OCI-LY1 (cell line): ENCODE measurements around the gene FTL.

Experiments used
- H2AFZ ChIP-seq: fragments of 200-600 bp; sonication (generic), shearing (Covaris generic); 2 replicates; pipeline ENCODE4 v1.6.0; 2014; ENCODE audit warnings: antibody characterized with exemption, mild to moderate bottlenecking, low read length
- H3F3A ChIP-seq: fragments of 200-600 bp; sonication (generic), shearing (Covaris generic); 2 replicates; pipeline ENCODE4 v1.6.0; 2014; ENCODE audit warnings: mild to moderate bottlenecking, antibody characterized with exemption, low read length, moderate library complexity; ENCODE audit not compliant: insufficient read depth
- H3K27ac ChIP-seq: fragments of 200-600 bp; sonication (generic); 2 replicates; pipeline ENCODE4 v1.5.1; 2014; ENCODE audit warnings: low read length, mixed run types, mild to moderate bottlenecking, low read depth; ENCODE audit not compliant: poor library complexity, severe bottlenecking
- H3K27me3 ChIP-seq: fragments of 200-600 bp; sonication (generic); 2 replicates; pipeline ENCODE4 v1.6.0; 2014; ENCODE audit warnings: antibody characterized with exemption, mild to moderate bottlenecking, low read length, moderate library complexity; ENCODE audit not compliant: insufficient read depth
- H3K36me3 ChIP-seq: fragments of 200-600 bp; sonication (generic); 2 replicates; pipeline ENCODE4 v1.6.1; 2014; ENCODE audit warnings: mild to moderate bottlenecking, antibody characterized with exemption, low read length, moderate library complexity, mixed read lengths; ENCODE audit not compliant: insufficient read depth
- H3K4me1 ChIP-seq: fragments of 200-600 bp; sonication (generic); 2 replicates; pipeline ENCODE4 v1.5.1; 2014; ENCODE audit warnings: mild to moderate bottlenecking, low read length, moderate library complexity; ENCODE audit not compliant: insufficient read depth, severe bottlenecking
- H3K4me2 ChIP-seq: fragments of 200-600 bp; sonication (generic), shearing (Covaris generic); 2 replicates; pipeline ENCODE4 v1.6.1; 2014; ENCODE audit warnings: low read length
- H3K4me3 ChIP-seq: fragments of 200-600 bp; sonication (generic); 2 replicates; pipeline ENCODE4 v1.5.1; 2014; ENCODE audit warnings: low read length, low read depth, mild to moderate bottlenecking, mixed read lengths; ENCODE audit not compliant: poor library complexity, severe bottlenecking
- H3K79me2 ChIP-seq: fragments of 200-600 bp; shearing (Covaris generic); 2 replicates; pipeline ENCODE4 v1.6.1; 2016; ENCODE audit warnings: mixed run types, low read length, mixed read lengths; ENCODE audit not compliant: insufficient read depth
- H3K9ac ChIP-seq: fragments of 200-600 bp; sonication (generic), shearing (Covaris generic); 2 replicates; pipeline ENCODE4 v1.6.1; 2014; ENCODE audit warnings: mild to moderate bottlenecking, low read length, mixed read lengths
- H3K9me2 ChIP-seq: fragments of 200-600 bp; sonication (generic), shearing (Covaris generic); 2 replicates; pipeline ENCODE4 v1.6.1; 2014; ENCODE audit warnings: low read depth, mild to moderate bottlenecking, low read length, mixed read lengths
- H3K9me3 ChIP-seq: fragments of 200-600 bp; shearing (Covaris generic); 2 replicates; pipeline ENCODE4 v1.6.1; 2014; ENCODE audit warnings: low read length, mixed read lengths
- H4K20me1 ChIP-seq: fragments of 200-600 bp; sonication (generic), shearing (Covaris generic); 2 replicates; pipeline ENCODE4 v1.6.0; 2016; ENCODE audit warnings: mild to moderate bottlenecking, low read length; ENCODE audit not compliant: insufficient read depth
- CTCF ChIP-seq: fragments of 200-600 bp; sonication (generic), shearing (Covaris generic); IDR thresholded peaks from 2 replicates; pipeline ENCODE4 v1.5.1; 2017; ENCODE audit warnings: mild to moderate bottlenecking, antibody characterized with exemption, low read length, moderate library complexity, mixed read lengths
- EZH2 ChIP-seq: fragments of 200-600 bp; sonication (generic), shearing (Covaris generic); IDR thresholded peaks from 2 replicates; pipeline ENCODE4 v1.8.0; 2017; ENCODE audit warnings: borderline replicate concordance, mixed run types, mild to moderate bottlenecking, antibody characterized with exemption, low read length, moderate library complexity, mixed read lengths

The FTL gene

GRCh38 chr19:48968813-48969218 is 3.7 kb downstream of the FTL start:
- H3K9me3 ChIP-seq: no peaks in the 10 kb centered on the region
- H4K20me1 ChIP-seq: no peaks in the 10 kb centered on the region
- no peak overlapping the region for H3K4me2 ChIP-seq
- H3F3A ChIP-seq: peaks cover 5% of the 10 kb centered on the region; the same call in 1 of the 2 replicates
- H3K27me3 ChIP-seq: no peaks in the 10 kb centered on the region
- H3K4me1 ChIP-seq: peaks cover 36% of the 10 kb centered on the region
- no peak overlapping the region for H3K4me3 ChIP-seq
- no peak overlapping the region for H3K27ac ChIP-seq
- H3K36me3 ChIP-seq: peaks cover 47% of the 10 kb centered on the region
- no peak overlapping the region for H3K9ac ChIP-seq
- H2AFZ ChIP-seq: no peak overlapping the region
- TF ChIP-seq CTCF: no peak
- no peak for TF ChIP-seq EZH2
- H3K9me2 ChIP-seq: no peaks in the 10 kb centered on the region
- H3K79me2 ChIP-seq: 0 out of 2 replicates have a peak, but pooled peaks cover 4% of the 10 kb centered on the region

- Histone ChIP-seq H3K9me3 (no peaks in the 10 kb centered on the region), H2AFZ (no peak overlapping the region), H3K4me2 (no peak overlapping the region), H3K27me3 (no peaks in the 10 kb centered on the region), H4K20me1 (no peaks in the 10 kb centered on the region), H3K27ac (peak overlapping the region; percentile 21), H3K9me2 (no peaks in the 10 kb centered on the region), H3K79me2 (0 out of 2 replicates have a peak, but pooled peaks cover 4% of the 10 kb centered on the region), H3K9ac (no peak overlapping the region), H3K36me3 (peaks cover 54% of the 10 kb centered on the region), H3K4me3 (no peak overlapping the region), H3K4me1 (peaks cover 29% of the 10 kb centered on the region), H3F3A (peaks cover 5% of the 10 kb centered on the region; the same call in 1 of the 2 replicates)
- TF ChIP-seq CTCF (no peak), EZH2 (no peak)
Observed at GRCh38 chr19:48969276-48970138, 4.4 kb downstream of the FTL start.

GRCh38 chr19:48970139-48970766 is 5.1 kb downstream of the FTL start:
- peaks cover 55% of the 10 kb centered on the region for H3K36me3 ChIP-seq
- no peak overlapping the region for H3K4me3 ChIP-seq
- H3K9ac ChIP-seq: no peak overlapping the region
- H3K9me3 ChIP-seq: no peaks in the 10 kb centered on the region
- peaks cover 26% of the 10 kb centered on the region for H3K4me1 ChIP-seq
- H4K20me1 ChIP-seq: no peaks in the 10 kb centered on the region
- no peaks in the 10 kb centered on the region for H3K9me2 ChIP-seq
- peaks cover 5% of the 10 kb centered on the region; the same call in 1 of the 2 replicates for H3F3A ChIP-seq
- H3K79me2 ChIP-seq: 0 out of 2 replicates have a peak, but pooled peaks cover 4% of the 10 kb centered on the region
- no peak overlapping the region for H3K4me2 ChIP-seq
- no peak overlapping the region for H2AFZ ChIP-seq
- no peak for TF ChIP-seq CTCF
- TF ChIP-seq EZH2: no peak
- peak overlapping the region; percentile 21 for H3K27ac ChIP-seq
- H3K27me3 ChIP-seq: no peaks in the 10 kb centered on the region
